Gastrocnemius medialis (tissue), 4 donors: ENCODE results near the gene SNCB. TPM values are rescaled to one million over a fixed set of nuclear protein-coding genes. Genes with fewer than 3 reads are reported as not detected.
"Not testable (repeated sequence)": the region's sequence is repeated elsewhere in the genome, so short reads cannot be mapped to it uniquely, and the experiment has no call there.

Experiments used
- ATAC-seq, 2 donors: fragments of 150-250 bp; one replicate each; pipeline ENCODE4 v1.9.1; 2016
- DNase-seq, 2 donors: peaks; one replicate each; pipeline ENCODE4 v3.0.0-alpha.2; 2019
- H3K27ac ChIP-seq, 4 donors: fragments of 200-600 bp; sonication (generic); 1 replicate in 1 of 4; 2 replicates in 3 of 4; pipeline ENCODE4 v1.5.1; 2016 to 2018; ENCODE audit warnings: mild to moderate bottlenecking in 2 of 4, moderate library complexity in 1 of 4
- H3K27me3 ChIP-seq, 3 donors: fragments of 200-600 bp; sonication (generic) in 2 of 3; 1 replicate in 1 of 3; 2 replicates in 2 of 3; pipeline versions ENCODE4 v1.5.1 to v1.6.0; 2016 to 2019; ENCODE audit warnings: mild to moderate bottlenecking in 1 of 3, moderate library complexity in 1 of 3
- H3K36me3 ChIP-seq, 2 donors: fragments of 200-600 bp; sonication (generic) in 1 of 2; one replicate each; pipeline ENCODE4 v1.5.1; 2017 to 2018
- H3K4me1 ChIP-seq, 2 donors: fragments of 200-600 bp; sonication (generic) in 1 of 2; one replicate each; pipeline ENCODE4 v1.5.1; 2016 to 2017; ENCODE audit warnings: mild to moderate bottlenecking in 2 of 2
- H3K4me3 ChIP-seq, 4 donors: fragments of 200-600 bp; sonication (generic) in 3 of 4; 1 replicate in 1 of 4; 2 replicates in 3 of 4; pipeline ENCODE4 v1.5.1; 2016 to 2019; ENCODE audit warnings: mild to moderate bottlenecking in 2 of 4
- H3K9me3 ChIP-seq, 3 donors: fragments of 200-600 bp; sonication (generic) in 2 of 3; 1 replicate in 1 of 3; 2 replicates in 2 of 3; pipeline ENCODE4 v1.5.1; 2016 to 2019
- CTCF ChIP-seq, 5 experiments: fragments of 450-650 bp in 3 of 5; fragments of 200-600 bp in 2 of 5; sonication (generic) in 2 of 5; IDR thresholded peaks in 4 of 5; conservative IDR thresholded peaks in 1 of 5; 1 replicate in 4 of 5; 2 replicates in 1 of 5; pipeline ENCODE4 v1.5.1; 2016 to 2019; ENCODE audit warnings: antibody characterized with exemption in 5 of 5, mild to moderate bottlenecking in 3 of 5, moderate library complexity in 3 of 5
- POLR2A ChIP-seq, 2 donors: fragments of 450-650 bp; IDR thresholded peaks; one replicate each; pipeline ENCODE4 v1.6.1; 2017; ENCODE audit warnings: antibody characterized with exemption in 2 of 2, mild to moderate bottlenecking in 2 of 2, moderate library complexity in 2 of 2
- in situ Hi-C, 4 donors: fragments of 200-750 bp; cut with MboI; loops; one replicate each; pipeline versions ENCODE4 v1.15.0 to v1.8.0; 2017; ENCODE audit warnings: low sequenced_read_pairs in 4 of 4
- intact Hi-C: fragments of 100-400 bp; cut with DNase I; formaldehyde crosslinking; loops from one replicate; pipeline ENCODE4 v1.15.1; 2023; ENCODE audit warnings: low total_unique reads
- total RNA-seq, 4 donors: library from RNA; depleted of rRNA; stranded (reverse); fragments of >200 nt; gene quantifications; one replicate each; pipeline versions ENCODE4 v1.1.0 to v1.2.3, GENCODE V29; 2016

The SNCB gene
- total RNA-seq, 4 donors from 2014 or later, result 0.20 TPM; not detected in 3

DNA sequence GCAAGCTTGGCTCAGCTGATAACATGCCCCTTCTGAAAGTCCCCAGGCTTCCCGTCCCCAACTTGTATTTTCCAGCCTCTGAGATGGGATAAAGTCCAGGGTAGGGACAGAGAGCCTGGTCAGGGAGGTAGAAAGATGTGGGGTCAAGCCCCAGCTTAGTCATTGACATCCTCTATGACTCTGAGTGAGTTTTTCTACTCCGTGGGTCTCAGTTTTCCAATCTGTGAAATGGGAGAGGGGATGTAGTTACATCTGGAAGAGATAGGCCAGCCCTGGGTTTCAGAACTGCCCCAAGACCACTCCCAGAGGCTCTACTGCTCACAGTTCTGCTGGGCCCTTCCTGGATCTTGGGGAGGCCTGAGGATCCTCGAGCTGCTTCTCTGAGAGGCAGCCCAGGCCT is 23.5 kb downstream of the SNCB start:
- Histone ChIP-seq H3K27me3 (peaks cover 5 to 19% (median 11%) of the 10 kb centered on the region in 3 donors), H3K27ac (no peak overlapping the region), H3K36me3 (no peaks in the 10 kb centered on the region), H3K4me3 (no peak overlapping the region), H3K4me1 (peaks cover 0 to 4% of the 10 kb centered on the region in 2 donors), H3K9me3 (no peaks in the 10 kb centered on the region)
- intact Hi-C loops, result no loop called here
- in situ Hi-C loops, result no loop called here
- DNase-seq (no peak), ATAC-seq (no peak)
- TF ChIP-seq POLR2A (IDR thresholded peaks at IDR 0.05) (no peak), CTCF (IDR thresholded peaks at IDR 0.05 in 4 of 5, conservative IDR thresholded peaks at IDR 0.05 in 1 of 5) (no peak)

DNA sequence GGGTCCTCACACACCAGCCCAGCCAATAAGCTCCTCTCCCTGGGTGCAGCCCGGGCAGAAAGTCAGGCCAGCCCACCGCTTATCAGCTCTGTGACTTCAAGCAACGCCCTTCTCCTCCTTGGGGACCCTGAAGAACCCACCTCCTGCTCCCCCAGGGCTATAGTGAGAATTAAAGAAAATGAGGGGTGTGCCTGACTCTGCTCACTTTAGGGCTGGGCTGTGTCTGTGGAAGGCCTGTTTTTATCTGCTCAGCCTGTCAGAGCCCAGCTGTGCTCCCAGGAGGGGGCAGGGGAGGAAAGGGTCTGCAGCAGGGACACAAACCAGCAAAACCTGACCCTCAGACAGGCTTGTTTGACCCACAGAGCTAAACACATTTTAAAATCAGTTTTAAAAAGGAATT is 24.3 kb downstream of the SNCB start:
- TF ChIP-seq CTCF (IDR thresholded peaks at IDR 0.05 in 4 of 5, conservative IDR thresholded peaks at IDR 0.05 in 1 of 5) (no peak), POLR2A (IDR thresholded peaks at IDR 0.05) (no peak)
- no peak overlapping the region for H3K4me3 ChIP-seq
- no peak for ATAC-seq
- no peak overlapping the region for H3K27ac ChIP-seq
- peaks cover 5 to 19% (median 11%) of the 10 kb centered on the region in 3 donors for H3K27me3 ChIP-seq
- H3K9me3 ChIP-seq, result no peaks in the 10 kb centered on the region
- intact Hi-C loops (no loop called here), in situ Hi-C loops (no loop called here)
- no peaks in the 10 kb centered on the region for H3K36me3 ChIP-seq
- peaks cover 0 to 4% of the 10 kb centered on the region in 2 donors for H3K4me1 ChIP-seq
- DNase-seq, result no peak

DNA sequence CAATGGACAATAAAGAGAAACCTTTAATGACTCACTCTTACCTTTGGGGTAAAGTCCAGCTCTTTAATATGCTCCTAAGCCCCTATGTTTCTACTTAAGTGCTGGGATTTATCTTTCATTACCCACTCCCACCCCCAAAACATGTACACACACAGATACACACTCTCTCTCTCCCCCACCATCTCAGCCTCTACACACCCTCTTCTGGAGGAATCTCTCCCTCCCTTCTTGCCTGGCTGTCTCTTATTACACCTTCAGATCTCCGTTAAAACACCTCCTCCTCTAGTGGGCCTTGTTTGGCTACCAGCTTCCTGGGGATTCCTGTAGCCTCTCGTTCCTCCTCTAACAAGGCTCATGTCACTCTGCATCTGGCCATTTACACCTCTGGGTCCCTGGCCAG is 27.2 kb downstream of the SNCB start:
- Histone ChIP-seq H3K4me3 (no peak overlapping the region), H3K4me1 (no peaks in the 10 kb centered on the region), H3K9me3 (no peaks in the 10 kb centered on the region), H3K27ac (no peak overlapping the region), H3K27me3 (peaks cover 0 to 1% (median 0%) of the 10 kb centered on the region in 3 donors), H3K36me3 (no peaks in the 10 kb centered on the region)
- no peak for TF ChIP-seq CTCF (IDR thresholded peaks at IDR 0.05 in 4 of 5, conservative IDR thresholded peaks at IDR 0.05 in 1 of 5)
- TF ChIP-seq POLR2A (IDR thresholded peaks at IDR 0.05), result no peak
- in situ Hi-C loops, result no loop called here
- intact Hi-C loops, result no loop called here
- ATAC-seq, result no peak
- DNase-seq, result no peak

DNA sequence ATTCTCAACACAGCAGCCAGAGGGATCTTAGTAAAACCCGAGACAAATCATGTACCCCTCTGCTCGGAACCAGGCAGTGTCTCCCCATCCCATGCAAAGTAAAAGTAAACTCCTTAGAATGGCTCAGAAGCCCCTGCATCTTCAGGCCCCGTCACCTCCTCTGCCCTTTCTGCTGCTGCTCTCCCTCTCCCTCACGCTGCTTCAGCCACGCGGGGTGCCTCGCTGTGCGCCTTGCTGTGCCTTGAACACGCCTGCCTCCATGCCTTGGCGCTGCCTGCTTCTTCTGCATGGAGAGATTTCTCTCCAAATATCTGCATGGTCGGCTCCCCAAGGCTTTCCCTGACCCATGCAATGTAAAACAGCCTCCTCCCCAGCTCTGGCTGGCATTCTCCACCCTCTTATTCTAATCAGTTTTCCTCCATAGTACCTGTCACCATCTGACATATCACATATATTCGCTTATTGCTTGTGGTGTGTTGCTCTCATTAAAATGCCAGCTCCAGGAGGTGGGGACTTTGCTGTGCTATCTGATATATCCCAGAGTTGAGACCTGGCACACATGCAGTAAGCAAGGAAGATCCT is 28.3 kb downstream of the SNCB start:
- ATAC-seq, result no peak
- intact Hi-C loops, result no loop called here

GRCh38 chr5:176599749-176600430 is 30.4 kb downstream of the SNCB start:
- in situ Hi-C loops, H3K27me3 ChIP-seq, DNase-seq: not testable (repeated sequence)

More for the DNA sequence above, 28.3 kb downstream of the SNCB start:
- H3K4me1 ChIP-seq, result no peaks in the 10 kb centered on the region
- no peak overlapping the region for H3K27ac ChIP-seq
- TF ChIP-seq CTCF (IDR thresholded peaks at IDR 0.05 in 4 of 5, conservative IDR thresholded peaks at IDR 0.05 in 1 of 5), result no peak
- TF ChIP-seq POLR2A (IDR thresholded peaks at IDR 0.05), result no peak
- DNase-seq, result no peak
- H3K9me3 ChIP-seq, result no peaks in the 10 kb centered on the region
- no peak overlapping the region for H3K4me3 ChIP-seq
- in situ Hi-C loops, result no loop called here
- no peaks in the 10 kb centered on the region for H3K36me3 ChIP-seq
- H3K27me3 ChIP-seq, result peaks cover 0 to 2% (median 0%) of the 10 kb centered on the region in 3 donors

More at GRCh38 chr5:176599749-176600430, 30.4 kb downstream of the SNCB start:
- H3K4me1 ChIP-seq, intact Hi-C loops, H3K27ac ChIP-seq, H3K9me3 ChIP-seq, H3K4me3 ChIP-seq, ATAC-seq, H3K36me3 ChIP-seq: not testable (repeated sequence)
